HG02870 (cell line): ENCODE results near the gene PCK2.
A peak's percentile ranks its signal among the peaks of the same experiment; 100 is the strongest.

Experiments used
- ATAC-seq: cut with Tn5 transposase; IDR thresholded peaks from one replicate; pipeline ENCODE4 v1.9.1; 2021; ENCODE audit warnings: mild to moderate bottlenecking, moderate library complexity; ENCODE audit not compliant: unreplicated experiment

The PCK2 gene

DNA sequence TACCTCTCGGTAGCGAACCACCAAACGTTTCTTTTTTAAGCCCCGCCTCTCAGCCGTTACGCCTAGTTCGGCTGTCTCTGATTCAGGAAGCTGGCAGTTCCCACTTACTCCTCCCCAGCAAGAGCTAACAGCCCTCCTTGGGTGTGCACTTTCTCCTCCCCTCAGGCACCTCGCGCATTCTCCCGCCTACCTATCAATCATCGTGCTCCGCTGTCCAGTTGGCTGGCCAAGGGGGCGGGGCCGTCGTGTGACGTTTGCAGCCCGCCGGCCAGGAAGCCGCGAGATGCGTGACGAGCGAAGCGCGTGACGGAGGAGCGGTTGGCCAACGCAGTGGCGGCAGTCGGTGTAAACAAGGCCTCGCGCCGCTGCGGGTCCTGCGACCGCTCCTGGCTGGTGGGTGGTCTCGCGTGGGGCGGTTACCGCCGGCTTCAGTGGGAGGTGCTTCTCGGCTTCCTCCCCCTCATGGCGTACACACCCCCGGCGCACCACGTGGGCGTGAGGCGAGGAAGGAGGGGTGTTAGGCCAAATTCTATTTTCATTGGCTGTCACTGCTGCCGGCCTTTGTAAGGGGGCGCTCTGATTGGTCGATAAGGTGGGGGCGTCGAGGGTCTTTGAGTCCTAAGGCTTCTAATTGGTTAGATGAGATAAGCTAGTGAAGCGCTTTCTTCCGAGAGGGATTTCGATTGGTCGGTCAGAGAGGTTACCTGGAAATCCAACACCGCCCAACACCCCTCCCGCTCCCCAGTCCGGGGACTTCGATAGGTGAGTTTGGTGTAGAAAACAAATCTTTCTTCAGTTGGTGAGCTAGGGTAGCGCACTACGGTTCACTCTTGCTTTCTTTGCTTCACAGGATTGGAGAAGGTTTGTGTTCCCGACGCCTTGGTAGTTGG lies 20.7 kb downstream of the PCK2 start, which contains the start of the genes DCAF11 and NRL:
Gene DCAF11, plus strand, starts transcription at position 246 of the 890 bp plus-strand sequence. CDS start 818 bp downstream, outside the sequence.
Gene NRL, minus strand, starts transcription at position 418 of the 890 bp plus-strand sequence. CDS start 32,101 bp downstream, outside the sequence.
- peak; percentile 85 for ATAC-seq

DNA sequence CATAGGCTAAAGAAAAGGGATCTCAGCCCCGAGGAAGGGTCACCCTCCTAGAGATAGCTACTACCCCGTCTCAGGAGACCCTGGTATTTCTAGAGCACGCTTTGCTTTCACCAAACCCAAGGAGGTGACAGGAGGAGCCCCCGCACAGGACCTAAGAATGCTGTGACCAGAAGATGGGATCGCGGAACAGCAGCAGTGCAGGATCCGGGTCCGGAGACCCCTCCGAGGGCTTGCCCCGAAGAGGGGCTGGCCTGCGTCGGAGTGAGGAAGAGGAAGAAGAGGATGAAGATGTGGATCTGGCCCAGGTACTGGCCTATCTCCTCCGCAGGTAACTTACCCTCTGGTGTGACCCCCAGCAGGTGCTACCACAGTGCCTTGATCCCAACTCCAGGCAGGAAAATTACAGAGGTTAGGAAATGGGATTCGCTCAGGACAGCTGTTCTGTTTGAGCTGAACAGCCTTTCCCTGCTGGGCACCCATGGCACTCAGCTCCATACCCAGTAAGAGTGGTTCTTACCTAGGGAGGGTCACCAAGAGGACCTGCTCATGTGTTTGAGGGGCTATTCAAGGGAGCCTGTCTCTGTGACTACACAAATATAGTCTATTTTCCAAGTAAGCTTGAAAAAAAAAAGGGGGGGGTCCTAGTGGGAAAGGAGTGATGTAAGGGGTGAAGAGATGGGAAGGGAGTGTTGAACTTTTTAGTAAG lies 21.5 kb downstream of the PCK2 start:
- no peak for ATAC-seq

DNA sequence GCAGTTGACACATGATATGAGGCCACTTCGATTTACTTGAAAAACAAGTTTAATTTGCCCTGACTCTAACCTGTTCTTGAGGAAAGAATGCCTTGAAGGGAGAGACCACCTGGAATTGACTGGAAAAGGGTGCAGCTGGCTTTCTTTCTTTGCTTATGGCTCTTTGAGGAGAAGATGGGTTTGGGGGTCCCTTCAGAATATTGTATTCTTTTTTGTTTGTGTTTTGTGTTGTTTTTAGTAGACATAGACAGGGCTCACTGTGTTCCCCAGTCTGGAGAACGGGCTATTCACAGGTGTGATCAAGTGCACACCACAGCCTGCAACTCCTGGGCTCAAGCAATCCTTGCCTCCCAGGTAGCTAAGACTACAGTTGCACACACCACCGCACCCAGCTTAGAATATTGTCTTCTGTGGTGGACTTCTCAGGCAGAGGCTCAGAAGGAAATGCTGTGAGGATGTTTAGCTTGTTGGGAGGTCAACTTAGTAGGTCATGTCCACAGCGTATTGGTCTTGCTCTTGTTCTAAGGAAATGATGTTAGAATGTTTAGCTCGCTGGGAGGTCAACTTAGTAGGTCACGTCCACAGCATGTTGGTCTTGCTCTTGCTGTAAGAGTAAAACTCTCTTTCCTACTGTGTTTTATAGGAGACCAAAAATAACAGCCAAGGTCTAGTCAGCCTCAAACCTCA lies 22.2 kb downstream of the PCK2 start:
- no peak for ATAC-seq

DNA sequence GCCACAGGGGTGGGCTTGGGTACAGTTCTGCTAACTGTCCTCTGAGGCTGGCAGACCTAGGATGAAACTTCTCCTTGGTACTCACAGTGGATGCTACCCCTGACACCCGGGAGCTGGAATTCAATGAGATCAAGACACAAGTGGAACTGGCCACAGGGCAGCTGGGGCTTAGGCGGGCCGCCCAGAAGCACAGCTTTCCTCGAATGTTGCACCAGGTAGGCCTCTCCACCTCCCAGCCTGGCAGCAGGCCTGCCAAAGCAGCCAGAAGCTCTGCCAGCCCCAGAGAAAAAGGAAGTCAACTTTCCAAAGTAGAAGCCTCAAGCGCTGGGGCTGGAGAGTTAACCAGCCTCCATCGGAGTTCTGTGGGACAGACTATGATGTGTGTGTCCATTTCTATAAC lies 23.1 kb downstream of the PCK2 start:
- ATAC-seq, result no peak

DNA sequence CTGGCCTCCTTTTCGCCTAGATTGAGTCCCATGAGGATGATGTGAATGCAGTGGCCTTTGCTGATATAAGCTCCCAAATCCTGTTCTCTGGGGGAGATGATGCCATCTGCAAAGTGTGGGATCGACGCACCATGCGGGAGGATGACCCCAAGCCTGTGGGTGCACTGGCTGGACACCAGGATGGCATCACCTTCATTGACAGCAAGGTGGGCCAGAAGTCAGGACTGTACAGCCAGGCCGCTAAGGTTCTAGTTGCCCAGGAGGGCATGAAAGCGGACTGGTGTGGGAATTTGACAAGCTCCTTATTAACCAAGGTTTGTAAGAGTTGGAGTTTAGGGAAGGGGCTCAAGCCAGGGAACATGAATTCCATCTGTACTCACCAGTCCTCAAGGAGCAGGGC lies 25.6 kb downstream of the PCK2 start:
- ATAC-seq, result no peak

DNA sequence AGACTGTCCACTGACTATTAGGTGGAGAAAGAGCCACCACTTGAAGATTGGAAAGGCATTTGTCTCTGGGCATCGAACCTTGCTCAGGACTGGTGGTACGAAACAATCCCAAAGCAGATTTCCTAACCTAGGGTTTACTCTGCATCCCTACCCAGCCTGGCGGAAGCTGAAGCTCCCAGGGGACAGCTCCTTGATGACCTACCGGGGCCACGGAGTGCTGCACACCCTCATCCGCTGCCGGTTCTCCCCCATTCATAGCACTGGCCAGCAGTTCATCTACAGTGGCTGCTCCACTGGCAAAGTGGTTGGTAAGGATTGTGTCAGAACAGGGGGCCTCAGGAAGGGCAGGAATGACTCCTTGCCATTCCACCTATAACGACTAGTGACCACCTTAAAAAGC lies 27.1 kb downstream of the PCK2 start:
- ATAC-seq, result no peak

DNA sequence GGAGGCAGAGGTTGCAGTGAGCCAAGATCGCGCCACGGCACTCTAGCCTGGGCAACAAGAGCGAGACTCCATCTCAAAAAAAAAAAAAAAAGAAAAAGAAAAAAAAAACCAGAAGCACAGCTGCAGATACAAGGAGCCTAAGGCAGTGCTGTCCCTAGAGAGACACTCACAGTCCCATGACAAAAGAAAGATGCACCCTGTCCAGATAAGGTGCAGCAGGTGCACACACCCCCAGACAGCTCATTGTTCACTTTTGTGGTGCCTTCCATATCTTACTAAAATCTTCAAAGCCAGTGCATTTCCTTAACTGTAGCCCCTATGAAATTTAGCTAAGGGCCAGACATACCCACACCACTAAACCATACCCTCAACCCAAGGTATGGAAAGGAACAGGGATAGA lies 28.3 kb downstream of the PCK2 start:
- no peak for ATAC-seq

DNA sequence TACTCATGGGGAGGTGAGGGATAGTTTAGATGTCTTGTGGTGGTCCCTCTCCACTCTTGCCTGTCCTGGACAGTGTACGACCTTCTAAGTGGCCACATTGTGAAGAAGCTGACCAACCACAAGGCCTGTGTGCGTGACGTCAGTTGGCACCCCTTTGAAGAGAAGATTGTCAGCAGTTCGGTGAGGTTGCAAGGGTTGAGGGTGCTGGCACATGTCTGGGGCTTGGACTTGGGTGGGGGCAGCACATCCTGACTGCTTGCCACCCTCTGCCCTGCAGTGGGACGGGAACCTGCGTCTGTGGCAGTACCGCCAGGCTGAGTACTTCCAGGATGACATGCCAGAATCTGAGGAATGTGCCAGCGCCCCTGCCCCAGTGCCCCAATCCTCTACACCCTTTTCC lies 28.8 kb downstream of the PCK2 start:
- no peak for ATAC-seq

DNA sequence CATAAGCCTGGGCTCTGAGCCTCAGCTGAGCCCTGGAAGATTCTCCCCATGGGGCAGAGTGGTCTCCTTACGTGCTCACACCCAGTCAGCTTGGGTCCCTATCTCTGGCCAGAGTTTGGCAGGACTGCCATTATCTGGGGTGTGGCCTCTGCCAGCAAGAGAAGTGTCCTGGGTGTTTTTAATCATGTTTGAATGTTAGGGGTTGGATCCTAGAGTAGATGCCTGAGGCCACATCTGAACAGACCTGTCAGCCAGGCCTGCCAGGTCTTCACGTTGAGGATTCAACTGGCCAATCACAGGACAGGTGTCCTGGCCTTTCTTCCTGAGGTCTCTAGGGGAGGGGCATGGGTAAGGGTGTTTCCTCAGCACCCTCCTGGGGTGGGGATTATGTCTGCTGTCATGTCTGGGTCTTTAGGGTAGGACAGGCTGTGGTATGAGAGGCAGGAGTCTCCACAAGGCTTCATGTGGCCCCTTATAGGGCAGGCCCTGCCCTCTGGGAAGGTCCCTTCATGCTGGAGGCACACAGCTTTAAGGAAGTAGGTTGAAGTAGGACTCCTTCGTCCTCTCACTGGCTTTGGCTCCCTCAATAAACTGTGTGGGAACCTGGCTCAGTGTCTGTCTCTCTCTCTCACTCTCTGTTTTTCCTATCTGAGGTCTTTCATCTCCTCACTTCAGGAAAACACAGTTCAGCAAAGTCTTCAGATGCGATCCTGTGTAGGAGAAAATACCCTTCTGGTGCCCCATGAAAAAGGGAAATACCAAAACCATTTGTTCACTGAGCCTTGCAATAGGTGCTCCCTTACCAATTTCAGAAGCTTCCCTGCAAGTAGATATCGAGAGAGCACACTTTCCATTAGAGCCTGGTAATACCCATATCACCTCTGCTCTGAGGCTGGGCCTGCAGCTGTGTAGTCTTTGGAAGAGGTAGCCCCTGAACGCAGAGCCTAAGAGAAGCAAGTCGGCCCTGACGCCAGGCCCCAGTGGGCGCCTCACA lies 29.6 kb downstream of the PCK2 start:
- peak; percentile 63 for ATAC-seq

DNA sequence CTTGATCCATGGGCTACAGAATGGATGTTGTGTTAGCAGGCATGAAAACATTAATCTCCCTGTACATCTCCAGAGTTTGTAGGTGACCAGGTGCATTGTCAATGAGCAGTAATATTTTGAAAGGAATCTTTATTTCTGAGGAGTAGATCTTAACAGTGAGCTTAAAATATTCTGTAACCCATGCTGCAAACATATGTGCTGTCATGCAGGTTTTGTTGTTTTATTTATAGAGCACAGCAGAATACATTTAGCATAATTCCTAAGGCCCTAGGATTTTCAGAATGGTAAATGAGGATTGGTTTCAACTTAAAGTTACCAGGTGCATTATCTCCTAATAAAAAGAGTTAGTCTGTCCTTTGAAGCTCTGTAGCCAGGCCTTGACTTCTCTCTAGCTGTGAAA lies 32.8 kb downstream of the PCK2 start:
- ATAC-seq, result no peak

DNA sequence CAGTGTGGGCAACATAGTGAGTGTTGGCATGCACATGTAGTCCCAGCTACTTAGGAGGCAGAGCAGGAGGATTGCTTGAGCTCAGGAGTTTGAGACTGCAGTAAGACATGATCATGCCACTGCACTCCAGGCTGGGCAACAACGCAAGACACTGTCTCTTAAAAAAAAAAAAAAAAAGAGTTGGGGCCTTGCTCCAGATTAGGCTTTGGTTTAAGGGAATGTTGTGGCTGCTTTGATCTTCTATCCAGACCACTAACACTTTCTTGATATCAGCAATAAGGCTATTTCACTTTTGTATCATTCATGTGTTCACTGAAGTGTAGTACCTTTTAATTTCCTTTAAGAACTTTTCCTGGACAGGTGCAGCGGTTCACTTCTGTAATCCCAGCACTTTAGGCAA lies 33.6 kb downstream of the PCK2 start:
- no peak for ATAC-seq

DNA sequence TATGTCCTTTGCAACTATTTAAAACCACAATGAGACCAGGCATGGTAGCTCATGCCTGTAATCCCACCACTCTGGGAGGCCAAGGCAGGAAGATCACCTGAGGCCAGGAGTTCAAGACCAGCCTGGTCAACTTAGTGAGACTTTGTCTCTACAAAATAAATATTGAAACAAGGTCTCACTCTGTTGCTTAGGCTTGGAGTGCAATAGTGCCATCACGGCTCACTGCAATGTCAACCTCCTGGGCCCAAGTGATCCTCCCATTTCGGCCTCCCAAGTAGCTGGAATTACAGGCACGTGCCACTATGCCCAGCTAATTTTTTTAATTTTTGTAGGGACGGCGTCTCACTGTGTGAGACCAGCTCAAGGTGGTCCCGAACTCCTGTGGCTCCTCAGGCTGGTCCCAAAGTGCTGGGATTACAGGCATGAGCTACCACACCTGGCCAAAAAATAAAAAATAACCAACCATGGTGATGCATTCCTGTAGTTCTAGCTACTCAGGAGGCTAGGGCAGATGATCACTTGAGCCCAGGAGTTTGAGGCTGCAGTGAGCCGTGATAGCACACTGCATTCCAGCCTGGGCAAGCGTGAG lies 35.4 kb downstream of the PCK2 start:
- no peak for ATAC-seq

DNA sequence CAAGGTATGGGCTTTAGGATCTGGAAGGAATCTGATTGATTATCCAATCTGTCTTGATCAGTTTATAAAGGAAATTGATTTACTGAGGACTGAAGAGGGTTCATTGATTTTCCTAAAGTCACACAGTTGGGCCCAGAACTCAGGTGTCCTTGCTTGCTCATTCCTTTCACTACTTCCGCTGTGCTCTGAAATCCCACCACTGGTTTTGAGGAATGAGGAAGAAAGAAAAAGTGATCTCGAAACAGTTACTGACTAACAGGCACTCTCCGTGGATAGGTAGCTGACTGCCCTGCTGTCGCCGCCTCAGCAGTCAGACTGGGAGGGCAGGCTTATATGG lies 36.2 kb downstream of the PCK2 start, which contains the start of gene FITM1:
Gene FITM1, plus strand, starts transcription at position 280 of the 337 bp plus-strand sequence. CDS start 905 bp downstream, outside the sequence.
- ATAC-seq, result no peak

DNA sequence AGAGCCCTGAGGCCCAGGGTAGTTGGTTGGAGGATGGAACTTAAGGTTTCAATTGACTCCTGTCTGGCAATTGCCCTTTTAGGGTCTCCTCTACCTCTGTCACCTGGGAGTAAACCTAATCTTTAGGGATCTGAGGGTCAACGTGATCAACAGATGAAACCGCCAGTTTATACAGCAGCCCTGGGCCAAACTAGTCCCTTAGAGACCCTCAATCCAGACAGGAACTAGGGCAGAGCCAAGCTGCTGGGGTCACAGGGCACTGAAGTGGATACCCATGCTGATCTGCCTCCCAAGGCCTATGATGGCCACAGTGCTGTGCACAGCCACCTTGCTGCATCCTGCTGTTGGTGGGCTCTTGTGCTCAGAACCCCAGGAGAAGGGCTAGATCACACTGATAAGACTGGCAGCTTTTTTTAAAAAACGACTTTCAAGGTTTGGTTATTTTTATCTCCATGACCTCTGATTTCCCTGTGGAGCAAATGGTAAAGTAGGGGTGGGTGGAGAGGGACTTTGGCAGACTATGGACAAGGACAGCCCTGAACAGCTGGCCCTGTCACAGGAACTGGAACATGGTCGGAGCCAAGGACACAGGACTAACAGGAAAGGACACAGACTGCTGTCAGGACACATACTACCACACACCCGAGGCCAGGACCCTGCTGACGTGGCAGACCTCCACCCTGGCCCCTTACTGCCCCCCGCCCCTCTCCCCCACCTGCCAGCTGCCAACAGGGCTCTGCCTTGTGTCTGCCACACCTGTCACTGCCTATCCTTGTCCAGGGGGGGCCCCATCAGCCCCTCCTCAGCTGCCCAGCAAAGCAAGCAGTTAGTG lies 36.8 kb downstream of the PCK2 start:
- ATAC-seq, result no peak

DNA sequence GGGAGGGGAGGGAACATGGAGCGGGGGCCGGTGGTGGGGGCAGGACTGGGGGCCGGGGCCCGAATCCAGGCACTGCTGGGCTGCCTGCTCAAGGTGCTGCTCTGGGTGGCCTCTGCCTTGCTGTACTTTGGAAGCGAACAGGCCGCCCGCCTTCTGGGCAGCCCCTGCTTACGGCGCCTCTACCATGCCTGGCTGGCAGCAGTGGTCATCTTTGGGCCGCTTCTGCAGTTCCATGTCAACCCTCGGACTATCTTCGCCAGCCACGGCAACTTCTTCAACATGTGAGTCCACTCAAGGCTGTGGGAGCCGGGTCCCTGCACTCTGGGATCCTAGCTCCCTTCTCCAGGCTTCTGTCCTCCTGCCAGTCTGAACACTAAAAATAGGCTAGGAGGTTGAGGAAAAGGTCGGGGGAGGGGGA lies 37.4 kb downstream of the PCK2 start:
- ATAC-seq, result no peak

DNA sequence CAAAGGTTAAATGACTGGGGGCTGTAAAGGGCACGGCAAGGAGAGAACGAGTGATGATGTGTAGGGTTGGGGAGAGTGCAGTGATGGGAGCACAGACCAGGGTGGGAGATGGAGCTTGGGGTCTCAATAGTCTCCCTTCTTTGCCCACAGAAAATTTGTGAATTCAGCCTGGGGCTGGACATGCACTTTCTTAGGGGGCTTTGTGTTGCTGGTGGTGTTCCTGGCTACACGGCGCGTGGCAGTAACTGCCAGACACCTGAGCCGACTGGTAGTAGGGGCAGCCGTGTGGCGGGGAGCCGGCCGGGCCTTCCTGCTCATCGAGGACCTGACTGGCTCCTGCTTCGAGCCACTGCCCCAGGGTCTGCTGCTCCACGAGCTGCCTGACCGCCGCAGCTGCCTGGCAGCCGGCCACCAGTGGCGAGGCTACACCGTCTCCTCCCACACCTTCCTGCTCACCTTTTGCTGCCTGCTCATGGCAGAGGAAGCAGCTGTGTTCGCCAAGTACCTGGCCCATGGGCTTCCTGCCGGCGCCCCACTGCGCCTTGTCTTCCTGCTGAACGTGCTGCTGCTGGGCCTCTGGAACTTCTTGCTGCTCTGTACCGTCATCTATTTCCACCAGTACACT lies 38.1 kb downstream of the PCK2 start:
- no peak for ATAC-seq

DNA sequence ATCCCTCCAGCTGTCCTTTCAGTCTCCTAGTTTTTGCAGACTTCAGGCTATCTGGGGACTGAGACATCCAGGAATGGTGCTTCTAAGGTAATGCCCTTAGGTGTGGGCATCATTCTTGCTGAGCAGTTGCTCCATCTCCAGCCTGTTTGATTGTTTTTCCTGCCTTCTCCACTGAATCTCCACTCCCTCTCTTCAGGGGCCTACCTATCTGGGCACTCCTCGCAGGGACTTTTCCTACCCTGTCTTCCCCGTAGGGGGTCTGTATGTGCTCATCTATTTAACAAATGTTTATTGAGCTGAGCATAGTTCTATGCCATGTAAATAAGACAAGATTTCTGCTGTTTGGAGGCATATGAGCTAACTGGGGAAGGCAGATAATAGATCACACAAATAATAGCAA lies 38.9 kb downstream of the PCK2 start:
- ATAC-seq, result no peak

DNA sequence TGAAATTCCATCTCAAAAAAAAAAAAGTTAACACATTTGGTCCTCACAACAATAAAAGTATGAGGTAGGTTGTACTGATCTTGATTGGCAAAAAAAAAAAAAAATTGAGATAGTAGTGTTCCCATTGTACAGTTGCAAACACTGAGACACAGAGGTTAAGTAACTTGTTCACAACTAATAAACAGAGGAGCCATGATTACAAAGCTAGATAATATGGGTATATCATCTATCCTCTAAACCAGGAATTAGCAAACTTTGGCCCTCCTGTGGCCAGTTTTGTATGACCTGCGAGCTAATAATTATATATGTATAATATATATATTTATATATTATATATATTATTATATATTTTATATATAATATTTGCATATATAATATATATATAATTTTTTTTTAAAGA lies 39.6 kb downstream of the PCK2 start:
- no peak for ATAC-seq

DNA sequence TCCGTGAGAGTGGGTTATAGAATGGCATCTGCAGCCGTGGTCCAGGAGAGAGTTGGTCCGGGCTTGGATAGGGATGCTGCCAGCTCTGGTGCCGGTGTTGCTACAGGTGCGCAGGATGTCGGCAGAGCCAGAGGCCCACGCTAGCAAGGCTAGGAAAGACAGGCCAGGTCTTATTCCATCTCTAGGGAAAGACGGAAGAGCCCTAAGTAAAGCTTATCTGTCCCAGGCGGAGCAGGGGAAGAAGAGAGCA lies 41.4 kb downstream of the PCK2 start:
- peak; percentile 4 for ATAC-seq
